Ascending aorta (tissue), 2 donors: ENCODE measurements around the gene CHCHD4. TPM values are rescaled to one million over a fixed set of nuclear protein-coding genes. Genes with fewer than 3 reads are reported as not detected.

Experiments used
- DNase-seq, 2 donors: peaks; one replicate each; pipeline ENCODE4 v3.0.0-alpha.2; 2019; ENCODE audit warnings: low spot score in 2 of 2
- H3K27ac ChIP-seq, 2 donors: fragments of 200-600 bp; sonication (generic); one replicate each; pipeline ENCODE4 v1.5.1; 2016 to 2017; ENCODE audit warnings: mild to moderate bottlenecking in 1 of 2
- H3K27me3 ChIP-seq: fragments of 200-600 bp; sonication (generic); one replicate; pipeline ENCODE4 v1.5.1; 2017
- H3K36me3 ChIP-seq, 2 donors: fragments of 200-600 bp; sonication (generic); one replicate each; pipeline ENCODE4 v1.5.1; 2016
- H3K4me1 ChIP-seq, 2 donors: fragments of 200-600 bp; sonication (generic); one replicate each; pipeline ENCODE4 v1.5.1; 2016 to 2017; ENCODE audit warnings: mild to moderate bottlenecking in 1 of 2
- H3K4me3 ChIP-seq, 2 donors: fragments of 200-600 bp; sonication (generic); one replicate each; pipeline ENCODE4 v1.5.1; 2016 to 2017; ENCODE audit warnings: mild to moderate bottlenecking in 1 of 2
- H3K9me3 ChIP-seq, 2 donors: fragments of 200-600 bp; sonication (generic); one replicate each; pipeline ENCODE4 v1.5.1; 2016
- CTCF ChIP-seq, 3 experiments: fragments of 200-600 bp in 2 of 3; fragments of 450-650 bp in 1 of 3; sonication (generic) in 2 of 3; IDR thresholded peaks; one replicate each; pipeline ENCODE4 v1.5.1; 2016 to 2019; ENCODE audit warnings: antibody characterized with exemption in 3 of 3, mild to moderate bottlenecking in 1 of 3, moderate library complexity in 1 of 3
- intact Hi-C: fragments of 100-400 bp; cut with DNase I; formaldehyde crosslinking; loops from one replicate; pipeline ENCODE4 v1.15.1; 2023
- total RNA-seq: library from RNA; depleted of rRNA; stranded (reverse); fragments of >200 nt; gene quantifications from one replicate; pipeline ENCODE4 v1.1.0, GENCODE V29; 2016

Gene CHCHD4
- total RNA-seq, 1 donor from 2014 or later, result 1.9 TPM

GRCh38 chr3:14153663-14154062, 29.0 kb upstream of the CHCHD4 start:
- Histone ChIP-seq H3K27me3 (no peaks in the 10 kb centered on the region), H3K36me3 (peaks cover 56 to 68% of the 10 kb centered on the region in 2 donors), H3K4me3 (no peak overlapping the region), H3K9me3 (no peaks in the 10 kb centered on the region), H3K4me1 (no peaks in the 10 kb centered on the region), H3K27ac (no peak overlapping the region)
- TF ChIP-seq CTCF (IDR thresholded peaks at IDR 0.05), result no peak
- intact Hi-C loops, result no loop called here
- no peak for DNase-seq

DNA sequence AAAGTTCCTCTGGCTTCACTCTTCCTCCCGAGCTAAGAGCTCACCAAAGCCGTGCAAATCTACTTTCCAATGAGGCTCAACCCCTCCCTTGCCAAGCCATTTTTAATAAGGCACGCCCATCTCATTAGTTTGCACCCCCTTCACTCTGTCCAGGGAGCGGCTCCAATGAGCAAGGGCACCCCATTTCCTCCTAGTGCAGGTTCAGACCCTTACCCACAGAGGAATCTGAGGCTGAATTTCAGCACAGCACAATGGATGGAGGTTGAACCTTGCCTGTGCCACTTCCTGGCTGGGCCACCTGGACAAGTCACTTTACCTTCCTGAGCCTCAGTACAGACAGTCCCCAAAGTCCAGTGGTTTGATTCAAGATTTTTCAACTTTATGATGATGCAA, 28.3 kb upstream of the CHCHD4 start:
- no peaks in the 10 kb centered on the region for H3K4me1 ChIP-seq
- H3K4me3 ChIP-seq, result no peak overlapping the region
- no peaks in the 10 kb centered on the region for H3K9me3 ChIP-seq
- H3K36me3 ChIP-seq, result peaks cover 51 to 66% of the 10 kb centered on the region in 2 donors
- no peak for DNase-seq
- no peak for TF ChIP-seq CTCF (IDR thresholded peaks at IDR 0.05)
- H3K27me3 ChIP-seq, result no peaks in the 10 kb centered on the region
- intact Hi-C loops, result no loop called here
- H3K27ac ChIP-seq, result no peak overlapping the region

- TF ChIP-seq CTCF (IDR thresholded peaks at IDR 0.05), result no peak
- intact Hi-C loops, result no loop called here
- Histone ChIP-seq H3K36me3 (peaks cover 48 to 66% of the 10 kb centered on the region in 2 donors), H3K27ac (no peak overlapping the region), H3K4me1 (no peaks in the 10 kb centered on the region), H3K9me3 (no peaks in the 10 kb centered on the region), H3K4me3 (no peak overlapping the region), H3K27me3 (no peaks in the 10 kb centered on the region)
- DNase-seq, result no peak
Measured at GRCh38 chr3:14152233-14152962, 27.7 kb upstream of the CHCHD4 start.

GRCh38 chr3:14151471-14152083, 26.9 kb upstream of the CHCHD4 start:
- peaks cover 6% of the 10 kb centered on the region in 2 donors for H3K4me1 ChIP-seq
- H3K4me3 ChIP-seq, result no peak overlapping the region
- DNase-seq, result no peak
- TF ChIP-seq CTCF (IDR thresholded peaks at IDR 0.05), result no peak
- intact Hi-C loops, result no loop called here
- no peaks in the 10 kb centered on the region for H3K9me3 ChIP-seq
- H3K36me3 ChIP-seq, result peaks cover 48 to 66% of the 10 kb centered on the region in 2 donors
- no peak overlapping the region for H3K27ac ChIP-seq
- no peaks in the 10 kb centered on the region for H3K27me3 ChIP-seq

- Histone ChIP-seq H3K4me1 (peaks cover 11 to 13% of the 10 kb centered on the region in 2 donors), H3K9me3 (no peaks in the 10 kb centered on the region), H3K27me3 (no peaks in the 10 kb centered on the region), H3K36me3 (peaks cover 44 to 69% of the 10 kb centered on the region in 2 donors), H3K4me3 (no peak overlapping the region), H3K27ac (no peak overlapping the region)
- intact Hi-C loops, result no loop called here
- no peak for DNase-seq
- no peak for TF ChIP-seq CTCF (IDR thresholded peaks at IDR 0.05)
Measured at GRCh38 chr3:14150491-14151230, 26.0 kb upstream of the CHCHD4 start.
